ENCODE measurements around the gene C16orf82. TPM values are rescaled to one million over a fixed set of nuclear protein-coding genes. Genes with fewer than 3 reads are reported as not detected.

Gene C16orf82
- total and polyA plus RNA-seq, 2 of the 8 experiments (the other 6 are each of a cell fraction or from before 2014, with no cell fraction given) = not detected

DNA sequence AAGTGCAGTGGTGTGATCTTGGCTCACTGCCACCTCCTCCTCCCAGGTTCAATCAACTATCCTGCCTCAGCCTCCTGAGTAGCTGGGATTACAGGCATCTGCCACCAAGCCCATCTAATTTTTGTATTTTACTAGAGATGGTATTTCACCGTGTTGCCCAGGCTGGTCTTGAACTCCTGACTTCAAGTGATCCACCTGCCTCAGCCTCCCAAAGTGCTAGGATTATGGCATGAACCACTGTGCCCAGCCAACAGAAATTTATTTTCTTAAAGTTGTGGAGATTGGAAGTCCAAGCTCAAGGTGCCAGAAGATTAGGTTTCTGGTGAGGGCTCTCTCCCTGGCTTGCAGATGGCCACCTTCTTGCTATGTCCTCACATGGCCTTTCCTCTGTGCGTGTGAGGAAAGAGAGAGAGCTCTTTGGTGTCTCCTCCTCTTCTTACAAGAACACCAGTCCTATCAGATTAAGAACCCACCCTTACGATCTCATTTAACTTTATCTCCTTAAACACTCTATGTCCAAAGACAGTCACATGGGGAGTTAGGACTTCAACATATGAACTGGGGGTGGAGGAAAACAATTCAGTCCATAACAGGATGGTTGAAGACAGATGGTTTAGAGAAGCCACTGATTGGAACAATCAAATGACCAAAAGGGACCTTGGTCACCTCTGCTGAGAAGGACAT, 31.8 kb downstream of the C16orf82 start:
- Histone ChIP-seq H3K4me3 (ENCODE audit: extremely low read depth in 1 of 4, insufficient read depth in 2 of 4, low read depth in 3 of 4, low read length in 4 of 4) (no peak overlapping the region), H3K4ac (replicated peaks; ENCODE audit: insufficient read length, low read depth, low read length) (no peak overlapping the region), H3K4me1 (replicated peaks in 1 of 4; ENCODE audit: control insufficient read depth in 3 of 4, insufficient read depth in 4 of 4, low read length in 3 of 4) (no peaks in the 10 kb centered on the region), H3K23ac (ENCODE audit: insufficient read length) (no peak overlapping the region), H4K20me1 (replicated peaks in 1 of 2; ENCODE audit: control insufficient read depth in 1 of 2, insufficient read depth in 2 of 2, low read length in 2 of 2) (no peaks in the 10 kb centered on the region), H2AK5ac (ENCODE audit: low read depth, low read length) (no peak overlapping the region), H3K23me2 (ENCODE audit: low read depth, low read length) (no peaks in the 10 kb centered on the region), H3K36me3 (ENCODE audit: control insufficient read depth in 2 of 4, insufficient read depth in 4 of 4, low read length in 3 of 4) (no peaks in the 10 kb centered on the region), H2AFZ (ENCODE audit: low read length) (no peak overlapping the region), H2BK20ac (ENCODE audit: low read length) (no peak overlapping the region), H2BK120ac (replicated peaks; ENCODE audit: low read depth, low read length) (no peak overlapping the region), H2BK5ac (ENCODE audit: low read depth, low read length) (no peak overlapping the region), H3K56ac (replicated peaks; ENCODE audit: insufficient read length, low read depth, low read length) (no peak overlapping the region), H3K9ac (replicated peaks in 1 of 4; ENCODE audit: extremely low read depth in 1 of 4, low read depth in 3 of 4, low read length in 3 of 4) (no peak overlapping the region), H4K8ac (ENCODE audit: extremely low read depth, insufficient read depth, low read length) (no peak overlapping the region), H4K91ac (replicated peaks; ENCODE audit: insufficient read length, low read length) (no peak overlapping the region), H3K27me3 (replicated peaks in 1 of 4; ENCODE audit: control insufficient read depth in 3 of 4, extremely low read depth in 1 of 4, insufficient read depth in 3 of 4, low read length in 3 of 4) (no peaks in the 10 kb centered on the region; a peak in 1 of 7 replicates), H3K14ac (ENCODE audit: insufficient read length) (no peak overlapping the region), H2BK12ac (ENCODE audit: low read depth, low read length) (no peak overlapping the region), H3K4me2 (ENCODE audit: insufficient read depth in 1 of 2, low read depth in 2 of 2, low read length in 2 of 2) (no peak overlapping the region), H2BK15ac (ENCODE audit: low read length) (no peak overlapping the region), H4K5ac (ENCODE audit: insufficient read length, low read depth, low read length) (no peak overlapping the region), H3K79me2 (ENCODE audit: control insufficient read depth in 1 of 2, insufficient read depth in 2 of 2, low read length in 2 of 2) (no peaks in the 10 kb centered on the region), H3K18ac (ENCODE audit: extremely low read depth, low read length) (no peak overlapping the region), H3K27ac (ENCODE audit: low read depth, low read length) (no peak overlapping the region), H3K79me1 (ENCODE audit: low read depth, low read length) (no peaks in the 10 kb centered on the region), H3K9me3 (ENCODE audit: insufficient read depth in 2 of 2, low read depth in 1 of 2, low read length in 1 of 2) (no peaks in the 10 kb centered on the region)
- ChIA-PET POLR2A (ENCODE audit: partially characterized antibody) (interaction anchor here (1.1 kb wide), 1 partner anchor 14 kb away, joined by 3 read pairs; no protein-coding TSS in a partner anchor), CTCF (ENCODE audit: partially characterized antibody) (interaction anchor here (0.8 to 1.8 kb wide), 5 partner anchors 9 to 334 kb away, joined by 3 to 7 read pairs (median 3); no protein-coding TSS in a partner anchor)
- DNase-seq (ENCODE audit: low read depth in 1 of 2, low spot score in 2 of 2) = no peak
- FAIRE-seq = no peak
- 97% methylated on average over 3 of the region's 3 CpGs; no CpG with 5 or more reads in 1 of the 2 experiments for WGBS, 2 experiments (ENCODE audit: extremely low coverage in 1 of 2, insufficient coverage in 1 of 2, insufficient read length in 1 of 2, insufficient replicate concordance in 2 of 2, low coverage in 1 of 2, low lambda C conversion rate in 2 of 2, missing lambda C conversion rate in 1 of 2)
- TF ChIP-seq JUN (IDR thresholded peaks at IDR 0.05; ENCODE audit: low read depth, low read length) (no peak), SRF (IDR thresholded peaks at IDR 0.05; ENCODE audit: low read depth, low read length) (no peak), POLR2A (IDR thresholded peaks at IDR 0.05; ENCODE audit: control extremely low read depth in 1 of 2, low read depth in 2 of 2, low read length in 2 of 2) (no peak), HDAC6 (IDR thresholded peaks at IDR 0.05; ENCODE audit: low read depth, low read length) (no peak), NANOG (IDR thresholded peaks at IDR 0.05; ENCODE audit: insufficient read depth, low read depth, low read length, poor library complexity, severe bottlenecking) (no peak), KDM5A (IDR thresholded peaks at IDR 0.05; ENCODE audit: low read length) (no peak), KDM4A (IDR thresholded peaks at IDR 0.05; ENCODE audit: low read depth, low read length, severe bottlenecking) (no peak), PHF8 (conservative IDR thresholded peaks at IDR 0.05; ENCODE audit: low read depth, low read length) (no peak), TCF12 (IDR thresholded peaks at IDR 0.05; ENCODE audit: low read depth, low read length) (no peak), ZNF274 (IDR thresholded peaks at IDR 0.05; ENCODE audit: borderline replicate concordance, extremely low read depth, low read length) (no peak)
- TF ChIP-seq, protein P1, sequence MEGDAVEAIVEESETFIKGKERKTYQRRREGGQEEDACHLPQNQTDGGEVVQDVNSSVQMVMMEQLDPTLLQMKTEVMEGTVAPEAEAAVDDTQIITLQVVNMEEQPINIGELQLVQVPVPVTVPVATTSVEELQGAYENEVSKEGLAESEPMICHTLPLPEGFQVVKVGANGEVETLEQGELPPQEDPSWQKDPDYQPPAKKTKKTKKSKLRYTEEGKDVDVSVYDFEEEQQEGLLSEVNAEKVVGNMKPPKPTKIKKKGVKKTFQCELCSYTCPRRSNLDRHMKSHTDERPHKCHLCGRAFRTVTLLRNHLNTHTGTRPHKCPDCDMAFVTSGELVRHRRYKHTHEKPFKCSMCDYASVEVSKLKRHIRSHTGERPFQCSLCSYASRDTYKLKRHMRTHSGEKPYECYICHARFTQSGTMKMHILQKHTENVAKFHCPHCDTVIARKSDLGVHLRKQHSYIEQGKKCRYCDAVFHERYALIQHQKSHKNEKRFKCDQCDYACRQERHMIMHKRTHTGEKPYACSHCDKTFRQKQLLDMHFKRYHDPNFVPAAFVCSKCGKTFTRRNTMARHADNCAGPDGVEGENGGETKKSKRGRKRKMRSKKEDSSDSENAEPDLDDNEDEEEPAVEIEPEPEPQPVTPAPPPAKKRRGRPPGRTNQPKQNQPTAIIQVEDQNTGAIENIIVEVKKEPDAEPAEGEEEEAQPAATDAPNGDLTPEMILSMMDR (IDR thresholded peaks at IDR 0.05; ENCODE audit: control extremely low read depth in 1 of 3, insufficient read depth in 1 of 3, low read depth in 1 of 3, low read length in 3 of 3) = no peak
